Measurements from ENCODE around the gene GMPR. TPM values are rescaled to one million over a fixed set of nuclear protein-coding genes. Genes with fewer than 3 reads are reported as not detected.

GMPR gene
- polyA plus RNA-seq, 1 donor (not counting 4 experiments of a cell fraction or from before 2014, with no cell fraction given): 0.50 TPM

DNA sequence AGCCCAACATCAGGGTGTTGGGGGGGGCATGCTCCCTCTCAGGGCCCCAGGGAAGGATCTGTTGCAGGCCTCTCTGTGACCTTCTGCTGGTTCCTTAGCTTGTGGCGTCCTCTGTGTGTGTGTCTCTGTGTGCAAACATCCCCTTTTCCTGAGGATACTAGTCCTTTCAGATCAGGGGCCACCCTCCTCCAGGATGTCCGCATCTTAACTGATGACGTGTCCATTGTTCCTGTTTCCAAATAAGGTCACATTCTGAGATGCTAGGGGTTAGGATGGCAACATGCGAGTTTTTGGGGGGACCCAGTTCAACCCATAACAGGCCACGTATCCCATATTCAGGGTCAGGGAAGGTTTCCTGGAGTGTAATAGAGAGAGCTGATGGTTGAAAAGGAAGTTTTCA lies 40.9 kb downstream of the GMPR start:
- Histone ChIP-seq H3K4me1 (ENCODE audit: control insufficient read depth, extremely low read depth, insufficient read depth, low read length) (peaks cover 15% of the 10 kb centered on the region), H3K79me2 (ENCODE audit: control insufficient read depth, insufficient read depth, low read length) (no peaks in the 10 kb centered on the region), H3K36me3 (ENCODE audit: control insufficient read depth in 2 of 2, extremely low read depth in 1 of 2, insufficient read depth in 2 of 2, low read length in 2 of 2) (no peaks in the 10 kb centered on the region), H3K4me3 (ENCODE audit: control insufficient read depth in 2 of 3, extremely low read depth in 1 of 3, insufficient read depth in 2 of 3, low read depth in 1 of 3, low read length in 3 of 3) (no peak overlapping the region), H4K20me1 (ENCODE audit: control insufficient read depth, extremely low read depth, insufficient read depth, low read length) (no peaks in the 10 kb centered on the region), H2AFZ (ENCODE audit: control insufficient read depth, low read length) (no peak overlapping the region), H3K9me3 (ENCODE audit: control insufficient read depth, low read depth, low read length) (no peaks in the 10 kb centered on the region), H3K27ac (ENCODE audit: control insufficient read depth, insufficient read depth, low read length) (no peak overlapping the region), H3K27me3 (ENCODE audit: control insufficient read depth, extremely low read depth, insufficient read depth, low read length) (no peaks in the 10 kb centered on the region), H3K9me1 (ENCODE audit: control insufficient read depth, extremely low read depth, insufficient read depth, low read length) (no peaks in the 10 kb centered on the region), H3K4me2 (ENCODE audit: control insufficient read depth, extremely low read depth, insufficient read depth, low read depth, low read length) (no peak overlapping the region), H3K9ac (ENCODE audit: control insufficient read depth, extremely low read depth, insufficient read depth, low read length) (no peak overlapping the region)
- DNase-seq (ENCODE audit: low read depth, low spot score): no peak
- dilution Hi-C loops (cut with MboI; ENCODE audit: extremely low pct_ligation_motif_present, low sequenced_read_pairs): no loop called here
- TF ChIP-seq, protein P1, sequence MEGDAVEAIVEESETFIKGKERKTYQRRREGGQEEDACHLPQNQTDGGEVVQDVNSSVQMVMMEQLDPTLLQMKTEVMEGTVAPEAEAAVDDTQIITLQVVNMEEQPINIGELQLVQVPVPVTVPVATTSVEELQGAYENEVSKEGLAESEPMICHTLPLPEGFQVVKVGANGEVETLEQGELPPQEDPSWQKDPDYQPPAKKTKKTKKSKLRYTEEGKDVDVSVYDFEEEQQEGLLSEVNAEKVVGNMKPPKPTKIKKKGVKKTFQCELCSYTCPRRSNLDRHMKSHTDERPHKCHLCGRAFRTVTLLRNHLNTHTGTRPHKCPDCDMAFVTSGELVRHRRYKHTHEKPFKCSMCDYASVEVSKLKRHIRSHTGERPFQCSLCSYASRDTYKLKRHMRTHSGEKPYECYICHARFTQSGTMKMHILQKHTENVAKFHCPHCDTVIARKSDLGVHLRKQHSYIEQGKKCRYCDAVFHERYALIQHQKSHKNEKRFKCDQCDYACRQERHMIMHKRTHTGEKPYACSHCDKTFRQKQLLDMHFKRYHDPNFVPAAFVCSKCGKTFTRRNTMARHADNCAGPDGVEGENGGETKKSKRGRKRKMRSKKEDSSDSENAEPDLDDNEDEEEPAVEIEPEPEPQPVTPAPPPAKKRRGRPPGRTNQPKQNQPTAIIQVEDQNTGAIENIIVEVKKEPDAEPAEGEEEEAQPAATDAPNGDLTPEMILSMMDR (optimal IDR thresholded peaks at IDR 0.05 in 1 of 3, IDR thresholded peaks at IDR 0.05 in 1 of 3, conservative IDR thresholded peaks at IDR 0.05 in 1 of 3; ENCODE audit: extremely low read depth in 1 of 3, insufficient read depth in 2 of 3, low read length in 3 of 3): no peak
- no peak for TF ChIP-seq EZH2 (IDR thresholded peaks at IDR 0.05; ENCODE audit: low read length)
- FAIRE-seq: no peak

DNA sequence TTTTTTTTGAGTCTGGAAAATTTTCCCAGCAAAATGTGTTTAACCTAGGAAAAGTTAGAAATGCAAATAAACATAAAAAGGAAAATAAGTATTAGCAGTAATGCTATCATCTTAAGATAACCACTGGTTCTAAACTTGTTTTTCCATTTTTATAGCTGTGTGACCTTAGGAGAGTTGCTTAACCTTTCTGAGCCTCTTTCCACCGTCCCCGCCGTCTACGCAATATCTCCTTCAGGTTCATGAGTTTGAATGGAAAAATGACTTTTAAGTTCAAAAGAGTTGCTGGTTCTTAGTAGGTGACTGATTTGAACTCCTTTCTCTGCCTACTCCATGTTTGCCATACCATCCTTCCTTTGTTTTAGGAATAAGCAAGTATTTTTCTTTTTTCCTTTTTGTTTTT lies 44.0 kb downstream of the GMPR start:
- Histone ChIP-seq H3K4me1 (ENCODE audit: control insufficient read depth, extremely low read depth, insufficient read depth, low read length) (peaks cover 10% of the 10 kb centered on the region), H3K9me1 (ENCODE audit: control insufficient read depth, extremely low read depth, insufficient read depth, low read length) (no peaks in the 10 kb centered on the region), H3K27me3 (ENCODE audit: control insufficient read depth, extremely low read depth, insufficient read depth, low read length) (no peaks in the 10 kb centered on the region), H4K20me1 (ENCODE audit: control insufficient read depth, extremely low read depth, insufficient read depth, low read length) (no peaks in the 10 kb centered on the region), H3K79me2 (ENCODE audit: control insufficient read depth, insufficient read depth, low read length) (no peaks in the 10 kb centered on the region), H3K9me3 (ENCODE audit: control insufficient read depth, low read depth, low read length) (no peaks in the 10 kb centered on the region), H3K4me2 (ENCODE audit: control insufficient read depth, extremely low read depth, insufficient read depth, low read depth, low read length) (no peak overlapping the region), H3K27ac (ENCODE audit: control insufficient read depth, insufficient read depth, low read length) (no peak overlapping the region), H2AFZ (ENCODE audit: control insufficient read depth, low read length) (no peak overlapping the region), H3K9ac (ENCODE audit: control insufficient read depth, extremely low read depth, insufficient read depth, low read length) (no peak overlapping the region), H3K36me3 (ENCODE audit: control insufficient read depth in 2 of 2, extremely low read depth in 1 of 2, insufficient read depth in 2 of 2, low read length in 2 of 2) (no peaks in the 10 kb centered on the region), H3K4me3 (ENCODE audit: control insufficient read depth in 2 of 3, extremely low read depth in 1 of 3, insufficient read depth in 2 of 3, low read depth in 1 of 3, low read length in 3 of 3) (no peak overlapping the region)
- FAIRE-seq: no peak
- TF ChIP-seq, protein P1 (optimal IDR thresholded peaks at IDR 0.05 in 1 of 3, IDR thresholded peaks at IDR 0.05 in 1 of 3, conservative IDR thresholded peaks at IDR 0.05 in 1 of 3; ENCODE audit: extremely low read depth in 1 of 3, insufficient read depth in 2 of 3, low read length in 3 of 3): no peak
- TF ChIP-seq EZH2 (IDR thresholded peaks at IDR 0.05; ENCODE audit: low read length): no peak
- no peak for DNase-seq (ENCODE audit: low read depth, low spot score)
- dilution Hi-C loops (cut with MboI; ENCODE audit: extremely low pct_ligation_motif_present, low sequenced_read_pairs): no loop called here

All from keratinocyte (primary cell).